RCC 7860 (cell line): ENCODE results near the gene NXF1.
"Not testable (repeated sequence)": the region's sequence is repeated elsewhere in the genome, so short reads cannot be mapped to it uniquely, and the experiment has no call there.

Experiments used
- DNase-seq: peaks from one replicate; pipeline ENCODE4 v3.0.0-alpha.2; 2015; ENCODE audit warnings: low spot score
- FAIRE-seq: peaks from 2 replicates; lab custom pipeline; 2012; peaks lifted over from hg19 to GRCh38; lab: Jason Lieb, UNC

NXF1 gene

DNA sequence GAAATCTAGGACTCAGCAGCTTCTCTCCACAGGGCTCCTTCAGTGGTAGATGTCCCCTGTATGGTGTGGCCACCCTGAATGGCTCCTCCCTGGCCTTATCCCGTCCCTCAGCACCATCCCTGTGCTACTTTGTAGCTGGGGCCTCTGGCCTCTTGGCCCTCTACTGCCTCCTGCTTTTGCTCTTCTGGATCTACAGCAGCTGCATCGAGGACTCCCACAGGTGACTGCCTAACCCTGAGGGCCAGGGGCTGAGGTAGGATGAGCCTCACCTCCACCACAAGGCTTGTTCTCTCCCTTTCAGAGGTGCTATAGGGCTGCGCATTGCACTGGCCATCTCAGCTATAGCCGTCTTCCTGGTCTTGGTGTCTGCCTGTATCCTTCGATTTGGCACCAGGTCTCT is 16.2 kb downstream of the NXF1 start:
- no peak for FAIRE-seq
- DNase-seq = no peak

DNA sequence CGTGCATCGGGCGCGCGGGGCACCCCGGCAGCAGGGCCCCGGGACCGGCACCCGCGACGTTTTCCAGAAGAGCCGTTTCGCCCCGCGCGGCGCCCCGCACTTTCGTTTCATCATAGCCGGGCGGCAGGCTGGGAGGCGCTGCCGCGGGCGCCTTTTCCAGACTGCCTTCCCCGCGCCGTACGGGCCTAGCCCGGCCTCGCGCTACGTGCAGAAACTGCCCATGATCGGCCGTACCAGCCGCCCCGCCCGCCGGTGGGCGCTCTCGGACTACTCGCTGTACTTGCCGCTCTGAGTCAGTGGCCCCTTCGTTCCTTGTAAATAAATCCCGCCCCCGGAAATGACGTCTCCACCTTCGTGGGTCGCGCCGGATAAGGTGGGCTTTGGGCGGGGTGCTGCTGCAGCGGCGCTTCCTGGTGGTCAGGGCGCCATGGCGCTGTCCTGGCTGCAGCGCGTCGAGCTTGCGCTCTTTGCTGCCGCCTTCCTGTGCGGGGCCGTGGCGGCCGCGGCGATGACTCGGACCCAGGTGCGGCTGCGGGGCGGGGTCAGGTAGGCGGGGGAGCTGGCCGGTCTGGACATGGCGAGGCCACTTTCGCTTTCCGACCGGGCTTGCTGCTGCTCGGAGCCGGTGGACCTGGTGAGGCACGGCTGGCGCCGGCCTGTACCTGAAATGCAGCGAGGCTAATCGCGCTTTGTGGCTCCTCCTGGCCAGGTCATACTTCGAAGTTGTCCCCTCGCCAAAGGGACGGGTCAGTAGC is 18.1 kb downstream of the NXF1 start, which contains the start of gene TMEM179B:
TSS of gene TMEM179B (plus strand) at position 398 of the 755 bp plus-strand sequence. CDS start at position 428, 30 bp downstream.
- DNase-seq (peak; percentile 91), FAIRE-seq (peak; percentile 7)

DNA sequence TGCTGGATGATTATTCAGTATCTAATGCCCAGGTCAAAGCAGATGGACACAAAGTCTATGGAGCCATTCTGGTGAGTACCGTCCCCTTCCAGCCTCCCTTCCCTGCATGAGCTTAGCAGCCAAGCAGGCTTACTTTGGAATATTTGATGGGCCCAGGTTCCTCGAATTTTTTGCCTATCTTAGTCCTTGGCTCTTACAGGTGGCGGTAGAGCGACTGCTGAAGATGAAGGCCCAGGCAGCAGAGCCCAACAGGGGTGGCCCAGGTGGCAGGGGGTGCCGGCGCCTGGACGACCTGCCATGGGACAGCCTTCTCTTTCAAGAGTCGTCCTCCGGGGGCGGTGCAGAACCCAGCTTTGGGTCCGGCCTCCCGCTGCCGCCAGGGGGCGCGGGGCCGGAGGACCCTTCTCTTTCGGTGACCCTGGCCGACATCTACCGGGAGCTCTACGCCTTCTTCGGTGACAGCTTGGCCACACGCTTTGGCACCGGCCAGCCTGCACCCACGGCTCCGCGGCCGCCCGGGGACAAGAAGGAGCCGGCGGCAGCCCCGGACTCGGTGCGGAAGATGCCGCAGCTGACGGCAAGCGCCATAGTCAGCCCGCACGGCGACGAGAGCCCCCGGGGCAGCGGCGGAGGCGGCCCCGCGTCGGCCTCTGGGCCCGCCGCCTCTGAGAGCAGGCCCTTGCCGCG is 18.8 kb downstream of the NXF1 start:
- DNase-seq (peak; percentile 66), FAIRE-seq (no peak)

GRCh38 chr11:62782753-62783152 is 22.5 kb downstream of the NXF1 start:
- FAIRE-seq = no peak
- DNase-seq = no peak

DNA sequence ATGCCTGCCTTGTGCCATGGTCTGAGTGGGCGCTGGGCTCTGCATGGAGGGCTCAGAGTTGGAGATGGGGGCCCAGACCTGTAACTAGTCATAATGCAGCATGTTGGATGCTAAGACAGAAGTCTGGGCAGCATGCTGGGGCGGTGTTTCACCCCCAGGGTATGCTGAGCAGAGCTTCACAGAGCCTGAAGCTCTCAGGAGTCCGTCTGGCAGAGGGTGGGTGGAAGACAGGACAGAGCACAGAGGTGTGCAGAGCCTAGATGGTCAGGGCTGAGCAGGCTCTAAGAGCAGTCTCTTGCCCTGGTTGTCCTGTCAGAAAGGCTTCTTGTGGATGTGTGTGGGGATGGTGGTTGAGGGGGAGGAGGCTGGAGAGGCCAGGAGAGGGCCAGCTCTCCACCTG is 26.8 kb downstream of the NXF1 start:
- DNase-seq (no peak), FAIRE-seq (no peak)

DNA sequence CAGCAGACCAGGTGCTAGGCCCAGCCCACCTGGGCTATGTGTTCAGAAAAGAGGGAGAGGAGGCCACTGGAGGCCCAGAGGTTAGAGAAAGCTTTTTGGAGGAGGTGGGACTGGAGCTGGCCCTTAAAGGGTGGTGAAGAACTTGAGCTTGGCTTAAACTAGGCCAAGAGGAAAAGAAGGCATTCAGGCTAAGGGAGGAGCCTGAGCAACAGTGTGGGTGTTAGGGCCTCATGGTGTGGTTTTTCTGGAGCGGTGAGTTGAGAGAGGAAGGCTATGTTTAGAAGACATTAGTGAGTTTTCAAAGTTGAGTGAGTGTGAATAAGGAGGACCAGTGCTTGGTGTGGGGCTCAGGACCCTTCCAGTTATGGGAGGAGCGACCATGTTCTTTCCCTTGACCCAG is 27.9 kb downstream of the NXF1 start:
- no peak for FAIRE-seq
- no peak for DNase-seq

DNA sequence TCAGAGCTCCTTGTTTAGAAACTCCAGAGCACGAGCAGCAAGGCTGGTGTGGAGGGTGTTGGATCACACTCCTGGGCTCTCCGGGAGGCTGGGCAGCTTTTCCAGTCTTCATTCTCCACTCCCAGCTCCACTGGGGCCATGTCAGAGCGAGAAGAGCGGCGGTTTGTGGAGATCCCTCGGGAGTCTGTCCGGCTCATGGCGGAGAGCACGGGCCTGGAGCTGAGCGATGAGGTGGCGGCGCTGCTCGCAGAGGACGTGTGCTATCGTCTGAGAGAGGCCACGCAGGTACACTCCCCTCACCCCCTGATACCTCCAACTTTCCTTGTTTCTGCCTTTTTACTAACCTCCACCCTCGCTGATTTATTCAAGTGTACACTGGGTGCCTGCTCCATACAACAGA is 29.6 kb downstream of the NXF1 start:
- no peak for FAIRE-seq
- DNase-seq = no peak

DNA sequence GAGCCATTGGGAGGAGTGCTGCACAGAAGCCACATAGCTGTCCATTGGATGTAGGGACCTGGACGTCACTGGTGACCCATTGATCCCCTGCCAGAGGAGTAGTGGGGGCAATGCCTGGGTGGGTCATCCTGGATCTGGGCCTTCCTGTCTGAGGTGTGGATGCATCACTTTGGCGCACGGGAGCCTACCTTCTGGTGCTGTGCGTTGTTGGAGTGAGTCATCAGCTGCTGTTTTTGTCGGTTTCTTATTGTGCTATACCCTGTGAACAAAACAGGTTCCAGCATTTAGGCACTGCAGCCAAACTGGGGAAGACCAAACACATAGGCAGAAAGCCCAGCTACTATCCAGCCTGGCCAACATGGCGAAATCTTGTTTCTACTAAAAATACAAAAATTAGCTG is 30.8 kb downstream of the NXF1 start:
- no peak for DNase-seq
- no peak for FAIRE-seq

DNA sequence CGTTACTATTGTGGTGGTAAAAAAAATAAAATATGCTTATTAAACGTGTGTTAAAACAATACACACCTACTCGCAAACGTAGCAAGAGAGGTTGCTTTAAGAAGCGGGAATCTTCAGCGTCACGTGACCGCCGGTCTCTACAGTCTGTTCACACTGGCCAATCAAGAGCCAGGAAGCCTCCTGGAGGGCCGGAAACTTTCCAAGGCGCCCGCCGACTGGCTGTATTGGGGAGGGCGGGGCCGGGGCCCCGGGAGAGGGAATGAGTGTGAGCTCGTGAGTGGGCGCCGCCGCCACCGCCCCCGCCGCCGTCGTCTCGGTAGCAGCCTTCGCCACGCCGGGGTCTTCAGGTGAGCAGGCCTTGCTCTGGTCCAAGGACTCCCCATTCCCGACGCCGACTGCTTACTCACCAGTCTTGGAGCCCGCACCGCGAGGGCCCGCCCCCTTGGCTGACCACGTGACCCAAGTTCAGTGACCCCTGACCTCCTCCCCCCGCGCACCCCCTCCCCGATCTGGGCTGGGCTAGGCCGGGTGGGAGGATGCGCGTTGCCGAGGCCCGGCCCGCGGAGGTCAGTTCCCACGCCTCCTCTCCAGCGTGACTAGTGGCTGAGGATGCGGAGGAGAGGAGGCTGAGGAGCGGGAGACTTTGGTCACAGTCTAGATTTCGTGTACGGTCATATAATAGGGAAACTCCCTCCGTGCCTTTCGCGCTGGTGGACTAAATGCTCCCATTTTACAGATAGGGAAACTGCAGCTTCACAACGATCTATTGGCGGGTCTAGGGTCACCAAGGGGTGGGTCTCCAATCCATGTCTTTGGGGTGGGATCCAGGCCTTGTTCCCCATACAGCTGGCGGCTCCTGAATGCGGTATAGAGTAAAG is 33.9 kb downstream of the NXF1 start, which contains the start of gene TAF6L:
TSS of gene TAF6L (plus strand) at position 253 of the 878 bp plus-strand sequence. CDS start 4,388 bp downstream, outside the sequence.
- DNase-seq (peak; percentile 87), FAIRE-seq (peak; percentile 24)

DNA sequence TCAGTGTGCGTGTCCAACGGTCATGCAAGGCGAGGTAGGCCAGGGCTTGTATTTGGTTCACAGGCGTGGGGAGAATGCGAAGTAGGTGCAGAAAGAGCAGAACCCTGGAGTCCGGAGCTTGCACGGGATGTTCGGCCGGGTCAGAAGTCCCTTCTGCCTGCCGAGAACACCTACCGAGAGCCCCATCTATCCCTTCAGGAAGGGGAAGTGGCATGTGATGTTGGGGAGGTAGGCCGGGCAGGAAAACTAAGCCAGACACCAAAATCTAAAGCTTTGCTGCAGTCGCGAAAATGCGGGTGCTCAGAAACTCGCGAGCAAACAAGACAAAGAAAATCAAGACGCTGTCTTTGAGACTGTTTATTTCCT is 34.5 kb downstream of the NXF1 start:
- FAIRE-seq = no peak
- no peak for DNase-seq

DNA sequence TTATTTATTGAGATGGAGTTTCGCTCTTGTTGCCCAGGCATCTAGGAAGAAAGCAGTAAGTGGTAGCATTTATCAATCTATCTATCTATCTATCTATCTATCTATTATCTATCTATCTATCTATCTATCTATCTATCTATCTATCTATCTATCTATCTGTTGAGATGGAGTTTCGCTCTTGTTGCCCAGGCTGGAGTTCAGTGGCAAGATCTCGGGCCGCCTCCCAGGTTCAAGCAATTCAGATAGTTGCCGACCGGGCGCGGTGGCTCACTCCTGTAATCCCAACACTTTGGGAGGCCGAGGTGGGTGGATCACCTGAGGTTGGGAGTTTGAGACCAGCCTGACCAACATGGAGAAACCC is 44.4 kb downstream of the NXF1 start:
- not testable (repeated sequence) for FAIRE-seq

DNA sequence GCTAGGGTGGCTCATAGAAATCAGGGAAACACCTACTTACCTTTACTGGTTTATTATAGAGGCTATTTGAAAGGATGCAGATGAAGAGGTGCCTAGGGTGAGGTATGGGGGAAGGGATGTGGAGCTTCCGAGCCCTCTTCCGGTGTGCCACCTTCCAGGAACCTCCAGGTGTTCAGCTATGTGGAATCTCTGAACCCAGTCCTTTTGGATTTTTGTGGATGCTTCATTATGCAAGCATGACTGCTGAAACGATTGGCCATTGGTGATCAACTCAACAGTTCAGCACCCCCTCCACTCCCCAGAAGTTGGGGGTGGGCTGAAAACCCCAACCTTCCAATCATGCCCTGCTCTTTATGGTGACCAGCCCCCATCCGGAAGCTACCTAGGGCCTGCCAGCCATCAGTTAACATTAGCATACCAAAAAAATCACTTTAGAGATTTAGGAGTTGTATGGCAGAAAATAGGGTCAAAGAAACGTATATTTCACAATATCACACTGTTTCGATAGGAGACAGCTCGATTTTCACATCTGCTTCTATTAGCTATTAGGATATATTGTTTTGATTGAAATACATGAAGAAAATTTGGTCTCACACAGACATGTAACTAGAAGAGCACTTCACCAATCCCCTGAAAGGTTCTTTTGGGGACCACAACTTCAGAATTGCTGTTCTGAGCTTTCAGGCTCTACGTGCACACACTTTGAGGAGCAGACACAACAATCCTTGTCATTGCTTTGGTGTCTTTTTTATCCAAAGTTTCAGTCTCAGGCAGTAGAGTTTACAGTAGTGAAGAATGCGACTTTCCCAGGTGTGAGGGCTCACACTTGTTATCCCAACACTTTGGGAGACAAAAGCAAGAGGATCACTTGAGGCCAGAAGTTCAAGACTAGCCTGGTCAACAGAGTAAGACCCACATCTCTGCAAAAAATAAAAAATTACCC is 47.1 kb downstream of the NXF1 start:
- FAIRE-seq (no peak), DNase-seq (no peak)

More for the DNA sequence above, 44.4 kb downstream of the NXF1 start:
- not testable (repeated sequence) for DNase-seq

DNA sequence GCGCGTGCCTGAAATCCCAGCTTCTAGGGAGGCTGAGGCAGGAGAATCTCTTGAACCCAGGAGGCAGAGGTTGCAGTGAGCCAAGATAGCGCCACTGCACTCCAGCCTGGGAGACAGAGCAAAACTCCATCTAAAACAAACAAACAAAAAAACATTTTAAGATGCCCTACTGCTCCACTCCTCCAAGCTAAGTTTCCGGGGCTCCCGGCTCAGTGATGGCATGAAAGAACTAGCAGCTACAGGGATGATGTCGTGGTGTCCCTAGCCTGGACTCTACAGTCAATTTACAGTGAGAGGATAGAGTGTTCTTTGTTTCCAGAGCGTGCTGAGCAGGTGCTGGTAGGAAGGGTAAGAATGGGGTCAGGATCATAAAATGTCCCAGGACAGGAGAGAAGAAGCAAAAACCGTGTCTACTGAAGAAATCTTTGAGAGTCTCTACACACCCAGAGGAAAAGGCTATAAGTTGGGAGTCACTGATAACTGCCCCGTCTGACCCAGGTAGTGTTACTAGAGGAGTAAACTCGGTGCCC is 50.1 kb downstream of the NXF1 start:
- FAIRE-seq = no peak
- DNase-seq = no peak

DNA sequence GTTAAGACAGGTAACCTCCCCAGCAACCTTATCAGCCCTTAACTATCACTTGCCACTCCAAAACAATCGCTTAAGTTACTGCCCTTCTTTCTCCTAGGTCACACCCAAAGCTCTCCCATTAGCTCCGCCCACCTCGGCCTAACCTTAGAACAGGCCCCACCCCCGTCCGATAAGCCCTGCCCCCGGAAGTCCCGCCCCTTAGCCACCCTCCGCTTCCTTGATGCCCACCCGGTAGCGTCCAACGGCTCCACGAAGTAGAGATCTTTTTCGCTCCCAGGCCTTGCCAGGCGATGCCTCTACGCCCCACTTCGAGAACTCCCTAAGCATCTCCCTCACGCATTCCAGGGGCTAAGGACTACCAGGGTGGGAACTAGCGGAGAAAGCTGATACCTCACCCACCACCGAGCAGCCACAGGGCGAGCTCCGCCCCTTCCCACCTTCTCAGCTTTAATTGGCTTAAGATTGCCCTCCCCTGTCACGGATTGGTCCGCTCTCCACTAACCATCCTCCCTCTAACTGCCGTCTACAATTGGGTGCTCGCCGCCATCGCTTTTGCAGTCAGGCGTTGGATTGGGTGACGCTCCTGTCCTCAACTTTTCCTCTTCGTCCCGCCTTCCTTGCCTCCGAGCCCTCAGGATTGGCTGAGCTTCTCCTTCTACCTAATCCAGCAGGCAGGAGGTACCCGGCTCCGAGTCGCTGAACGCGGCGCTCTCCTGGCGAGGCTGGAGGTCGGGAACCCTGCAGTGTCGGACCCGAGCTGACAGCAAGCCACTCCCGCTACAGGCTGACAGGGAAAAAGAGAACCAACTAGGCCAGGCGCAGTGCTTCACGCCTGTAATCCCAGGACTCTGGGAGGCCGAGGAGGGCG is 51.3 kb downstream of the NXF1 start, which contains the start of gene ZBTB3:
TSS of gene ZBTB3 (minus strand) at position 425 of the 868 bp plus-strand sequence. CDS start 496 bp downstream, outside the sequence.
- DNase-seq (peak; percentile 99), FAIRE-seq (peak; percentile 80)

DNA sequence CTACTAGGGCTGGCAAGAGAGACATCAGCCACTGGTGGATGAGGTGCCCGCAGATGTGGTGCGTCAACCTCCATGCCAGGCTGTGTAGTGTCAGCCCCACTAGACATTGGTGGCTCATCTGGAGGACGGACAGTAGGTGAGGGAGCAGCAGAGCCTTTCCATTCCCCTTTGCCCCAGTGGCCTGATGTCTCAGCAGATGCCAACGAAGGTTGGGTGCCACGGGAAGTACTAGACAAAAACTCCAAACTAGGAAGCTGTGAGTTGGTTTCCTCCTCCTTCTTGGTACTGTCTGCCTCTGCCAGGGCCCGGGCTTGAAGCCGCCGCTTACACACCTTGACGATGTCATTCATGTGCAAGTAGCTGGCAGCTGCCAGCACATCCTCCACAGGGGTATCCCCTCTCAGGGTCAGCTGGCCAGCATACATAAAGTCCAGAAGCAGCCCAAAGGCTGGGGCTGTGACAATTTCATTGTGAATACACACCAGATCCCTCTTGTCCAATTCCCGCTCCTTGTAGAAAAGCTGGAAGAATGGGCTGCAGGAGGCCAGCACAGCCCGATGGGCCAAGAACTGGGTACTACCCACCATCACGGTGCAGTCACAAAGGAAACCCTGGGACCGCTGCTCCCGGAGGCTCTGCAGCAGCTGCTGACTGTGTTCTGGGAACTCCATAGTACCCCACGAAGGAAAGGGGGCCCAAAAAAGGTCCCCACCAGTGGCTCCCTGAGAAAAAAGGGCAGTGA is 52.1 kb downstream of the NXF1 start:
- no peak for DNase-seq
- FAIRE-seq = no peak

DNA sequence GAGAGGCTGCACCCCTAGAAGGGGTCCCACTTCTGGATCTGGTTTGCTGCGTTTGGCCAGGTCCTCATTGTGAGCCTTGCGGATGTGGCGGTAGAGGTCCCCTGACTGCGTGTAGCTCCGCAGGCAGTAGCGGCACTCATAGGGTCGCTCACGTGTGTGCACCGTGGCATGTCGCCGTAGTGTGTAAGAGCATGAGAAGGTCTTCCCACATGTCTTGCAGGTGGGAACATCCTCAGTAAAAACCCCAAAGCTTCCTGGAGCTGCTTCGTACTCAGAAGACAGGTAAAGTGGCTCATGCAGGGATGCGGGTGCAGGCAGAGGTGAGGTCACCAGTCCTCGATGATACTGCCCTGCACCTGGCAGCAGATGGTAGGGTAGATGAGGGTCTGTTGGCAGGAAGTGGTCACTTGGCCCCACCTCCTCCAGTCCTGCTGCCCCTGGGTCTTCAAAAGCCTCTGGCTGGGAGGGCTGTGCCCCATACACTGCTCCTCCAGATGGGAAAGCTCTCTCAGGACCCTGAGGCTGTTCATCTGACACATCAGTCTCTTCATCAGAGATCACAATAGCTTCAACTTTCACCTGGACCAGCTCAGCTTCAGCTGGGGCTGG is 53.0 kb downstream of the NXF1 start:
- no peak for DNase-seq
- FAIRE-seq = no peak

DNA sequence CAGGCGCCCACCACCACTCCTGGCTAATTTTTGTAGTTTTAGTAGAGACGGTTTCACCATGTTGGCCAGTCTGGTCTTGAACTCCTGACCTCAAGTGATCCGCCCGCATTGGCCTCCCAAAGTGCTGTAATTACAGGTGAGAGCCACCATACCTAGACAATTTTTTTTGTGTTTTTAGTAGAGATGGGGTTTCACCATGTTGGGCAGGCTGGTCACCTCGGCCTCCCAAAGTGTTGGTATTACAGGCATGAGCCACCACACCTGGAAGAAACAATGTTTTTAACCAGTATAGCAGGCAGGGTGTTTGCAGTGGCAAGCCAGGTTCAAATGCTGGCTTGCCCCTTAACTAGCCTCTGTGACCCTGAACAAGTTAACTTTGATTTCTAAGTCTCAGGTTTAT is 55.3 kb downstream of the NXF1 start:
- FAIRE-seq, DNase-seq: not testable (repeated sequence)
